GM21447 (cell line): ENCODE measurements around the gene HIRIP3.

Experiments
- ATAC-seq: cut with Tn5 transposase; IDR thresholded peaks from one replicate; pipeline ENCODE4 v1.9.1; 2021; ENCODE audit not compliant: unreplicated experiment

The HIRIP3 gene

DNA sequence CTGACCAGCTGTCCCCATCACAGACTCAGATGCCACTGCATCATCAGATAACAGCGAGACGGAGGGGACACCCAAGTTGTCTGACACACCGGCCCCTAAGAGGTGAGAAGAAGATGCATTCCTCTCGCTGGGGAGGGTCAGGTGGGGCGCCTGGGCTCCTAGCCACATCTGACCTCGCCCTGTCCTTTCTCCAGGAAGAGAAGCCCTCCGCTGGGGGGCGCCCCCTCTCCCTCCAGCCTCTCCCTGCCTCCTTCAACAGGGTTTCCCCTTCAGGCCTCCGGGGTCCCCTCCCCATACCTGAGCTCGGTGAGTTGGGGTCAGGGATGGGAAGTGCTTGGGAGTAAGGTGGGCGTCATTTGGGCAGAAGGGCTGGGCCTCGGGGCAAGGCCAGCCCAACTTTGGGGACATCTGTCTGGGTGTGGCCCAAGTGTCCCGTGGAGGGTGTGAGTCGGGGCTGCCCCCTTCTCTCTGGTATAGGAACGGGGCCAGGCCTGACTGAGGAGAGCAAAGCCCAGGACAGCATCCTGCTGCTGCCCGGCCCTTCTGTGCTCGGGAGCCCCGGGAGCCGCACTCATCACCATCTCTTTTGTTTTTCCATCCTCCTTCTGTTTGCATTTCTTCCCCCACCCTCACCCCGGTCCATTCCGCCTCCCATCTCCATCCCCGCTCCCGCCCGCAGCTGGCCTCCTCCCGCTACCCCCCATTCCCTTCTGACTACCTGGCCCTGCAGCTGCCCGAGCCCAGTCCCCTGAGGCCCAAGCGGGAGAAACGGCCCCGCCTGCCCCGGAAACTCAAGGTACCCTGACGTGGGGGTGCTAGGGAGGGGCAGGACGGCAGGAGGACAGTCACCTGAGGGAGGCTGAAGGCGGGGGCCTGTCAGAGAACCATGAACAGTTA, 5.6 kb upstream of the HIRIP3 start:
- ATAC-seq: no peak

DNA sequence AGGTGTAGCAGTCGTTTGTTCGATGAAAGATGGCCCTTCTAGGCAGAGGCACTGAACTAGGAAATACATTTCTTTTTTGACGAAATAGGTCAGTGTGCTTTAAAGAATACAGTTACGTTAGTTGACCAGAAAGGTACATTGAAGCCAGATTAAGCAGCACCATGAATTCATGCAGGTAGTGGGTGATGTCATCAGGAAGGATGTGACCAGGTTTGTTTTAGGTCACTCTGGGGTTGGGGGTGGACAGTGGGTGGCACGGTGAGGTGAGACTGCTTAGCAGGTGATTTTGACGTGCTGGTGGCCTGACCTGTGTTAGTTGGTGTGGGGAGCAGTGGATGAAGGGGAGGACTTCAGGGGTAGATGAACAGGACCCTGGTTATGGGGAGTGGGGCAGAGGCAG, 4.2 kb upstream of the HIRIP3 start:
- ATAC-seq: no peak

GRCh38 chr16:29996766-29997250, 1.4 kb upstream of the HIRIP3 start:
- no peak for ATAC-seq

DNA sequence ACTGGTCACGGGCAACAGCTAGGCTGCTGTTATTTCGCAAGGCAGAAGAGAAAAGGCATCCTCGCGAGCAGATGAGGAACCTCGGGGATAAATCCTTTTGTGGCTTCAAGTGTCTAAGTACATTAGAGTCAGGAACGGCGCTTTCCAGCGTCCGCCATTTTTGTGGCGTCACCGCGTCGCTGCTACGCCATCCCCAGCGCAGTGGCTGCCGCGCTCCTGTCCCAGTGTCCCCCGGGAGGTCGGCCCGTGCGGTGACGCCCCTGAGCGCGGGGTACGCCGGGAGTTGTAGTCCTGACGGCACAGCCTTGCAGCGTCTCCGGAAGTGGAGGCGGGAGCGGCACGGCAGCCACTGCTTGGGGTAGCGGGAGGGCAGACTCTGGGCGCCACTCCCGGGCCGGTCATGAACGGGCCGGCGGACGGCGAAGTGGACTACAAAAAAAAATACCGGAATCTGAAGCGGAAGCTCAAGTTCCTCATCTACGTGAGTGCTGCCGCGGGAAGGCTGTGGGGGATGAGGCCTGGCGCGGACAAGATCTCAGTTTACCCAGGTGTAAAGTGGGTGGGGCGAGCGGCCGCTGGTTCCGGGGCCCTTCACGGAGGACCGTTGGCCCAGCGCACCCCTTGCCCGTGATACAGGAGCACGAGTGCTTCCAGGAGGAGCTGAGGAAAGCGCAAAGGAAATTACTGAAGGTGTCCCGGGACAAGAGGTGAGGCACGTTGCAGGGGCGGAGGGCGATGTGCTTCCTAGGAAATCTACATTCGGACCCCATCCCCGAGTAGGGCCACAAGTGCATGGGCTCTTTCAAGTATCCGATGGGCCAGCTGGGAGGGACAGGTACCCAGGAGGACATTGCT, 721 bp upstream of the HIRIP3 start, which contains the start of gene INO80E:
TSS of gene INO80E (plus strand) at position 331 of the 855 bp plus-strand sequence. CDS start at position 401, 70 bp downstream.
- peak; percentile 87 for ATAC-seq

DNA sequence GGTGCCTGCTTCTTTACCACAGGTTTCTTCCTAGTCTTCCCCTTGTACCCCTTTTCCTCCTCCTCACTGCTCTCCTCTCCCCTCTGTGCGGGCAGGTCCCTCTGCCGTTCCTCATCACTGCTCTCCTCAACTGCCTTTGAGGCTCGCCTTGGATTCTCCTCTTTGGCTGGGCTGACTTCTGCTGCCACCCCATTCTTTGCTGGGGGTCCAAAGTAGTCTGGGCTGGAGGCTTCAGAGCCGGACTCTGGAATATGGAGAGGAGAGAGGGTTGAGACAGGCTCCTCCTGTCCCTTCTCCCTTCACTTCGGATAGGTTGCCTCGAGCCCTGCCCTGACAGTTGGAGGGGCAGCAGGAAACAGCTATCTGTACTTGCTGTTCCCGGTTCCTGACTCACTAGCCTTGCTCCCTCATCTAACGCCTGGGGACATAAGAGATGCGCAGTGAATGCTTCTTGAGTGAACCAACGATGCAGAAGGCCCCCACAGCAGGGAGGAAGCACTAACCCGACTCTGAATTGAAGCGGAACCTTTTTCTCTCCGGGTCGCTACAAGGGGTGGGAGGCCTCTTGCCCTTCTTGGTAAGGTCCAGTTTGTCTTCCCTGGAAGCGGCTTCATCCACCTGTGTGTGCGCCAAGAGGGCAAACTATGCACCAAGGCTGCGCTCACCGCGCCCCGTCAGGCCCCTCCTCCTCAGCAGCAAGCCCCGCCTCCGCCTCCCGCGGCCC, 655 bp downstream of the HIRIP3 start:
- ATAC-seq: peak; percentile 42

- no peak for ATAC-seq
Measured at GRCh38 chr16:29993903-29994599, 1.4 kb downstream of the HIRIP3 start.

DNA sequence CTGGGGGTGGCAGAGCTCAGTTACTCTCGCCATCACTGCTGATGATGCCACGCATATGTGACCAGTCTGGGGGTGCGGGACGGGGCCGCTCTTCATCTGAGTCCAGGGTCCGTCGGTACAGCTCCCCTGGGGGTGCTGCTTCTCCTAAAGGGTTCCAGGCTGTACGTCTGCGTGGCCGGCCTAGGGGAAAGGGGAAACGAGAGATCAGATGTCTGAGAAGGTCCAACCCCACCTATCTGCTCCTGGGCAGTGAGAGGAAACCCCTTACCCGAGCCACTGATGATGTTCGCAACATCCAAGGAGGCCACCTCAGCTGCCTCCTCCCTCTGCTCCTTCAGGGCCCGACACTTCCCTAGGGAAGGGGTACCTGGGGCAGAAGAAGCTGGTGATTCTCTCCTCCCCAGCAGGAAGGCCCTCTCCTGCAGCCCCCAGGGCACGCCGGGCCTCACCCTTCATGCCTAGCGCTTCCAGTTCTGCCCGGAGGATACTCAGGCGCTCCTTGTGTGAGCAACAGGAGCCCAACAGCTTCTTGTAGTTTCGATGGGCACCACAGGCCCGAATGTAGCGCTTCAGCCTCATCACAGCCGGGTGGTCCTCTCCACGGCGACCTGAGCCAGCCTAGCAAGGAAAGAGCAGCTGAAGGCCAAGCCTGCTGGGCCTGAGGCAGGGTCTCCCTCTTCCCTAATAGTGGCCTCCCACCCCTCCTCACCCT, 2.1 kb downstream of the HIRIP3 start:
- ATAC-seq: no peak

DNA sequence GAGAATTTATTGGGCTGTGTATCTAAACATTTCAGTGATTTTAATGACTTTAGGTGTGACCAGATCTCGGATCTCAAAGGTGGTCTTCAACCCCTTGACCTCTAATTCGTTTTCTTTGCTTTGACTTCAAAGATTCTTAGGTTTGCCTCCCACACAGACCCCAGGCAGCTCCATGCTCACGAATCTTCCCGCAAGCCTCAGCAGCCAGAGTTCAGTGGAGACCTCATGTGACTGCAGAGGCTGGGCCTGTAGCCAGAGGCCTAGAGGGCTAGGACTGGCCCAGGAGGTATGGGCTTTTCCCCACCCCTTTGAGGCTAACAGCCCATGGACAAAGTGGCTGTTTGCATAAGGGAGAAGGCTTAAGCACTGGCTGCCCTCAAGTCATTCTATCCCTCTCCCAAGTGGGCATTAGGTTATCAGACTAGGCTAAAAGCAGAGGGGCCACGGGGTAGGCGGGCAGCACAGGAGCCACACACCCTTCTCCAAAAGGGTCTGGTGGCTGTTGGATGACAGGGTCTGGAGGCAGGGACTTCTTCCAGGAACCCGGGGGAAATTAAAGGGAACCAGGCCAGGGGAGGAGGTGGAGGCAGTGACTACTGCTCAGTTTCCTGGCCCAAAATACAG, 3.0 kb downstream of the HIRIP3 start:
- no peak for ATAC-seq

DNA sequence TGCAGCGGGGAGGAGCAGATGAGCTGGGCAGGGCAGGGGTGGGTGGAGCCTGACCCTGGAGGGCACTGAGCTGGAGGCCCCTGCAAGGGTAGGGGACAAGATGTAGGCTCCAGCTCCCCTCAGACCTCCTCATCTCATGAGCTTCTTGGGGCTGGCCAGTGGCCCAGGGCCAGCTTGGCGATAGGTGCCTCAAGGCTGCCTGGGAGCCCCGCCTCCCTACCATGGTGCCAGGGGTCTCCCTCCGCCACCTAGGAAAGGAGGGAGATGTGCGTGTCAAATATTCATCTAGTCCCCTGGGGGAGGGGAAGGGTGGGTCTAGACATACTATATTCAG, 3.9 kb downstream of the HIRIP3 start:
- no peak for ATAC-seq

DNA sequence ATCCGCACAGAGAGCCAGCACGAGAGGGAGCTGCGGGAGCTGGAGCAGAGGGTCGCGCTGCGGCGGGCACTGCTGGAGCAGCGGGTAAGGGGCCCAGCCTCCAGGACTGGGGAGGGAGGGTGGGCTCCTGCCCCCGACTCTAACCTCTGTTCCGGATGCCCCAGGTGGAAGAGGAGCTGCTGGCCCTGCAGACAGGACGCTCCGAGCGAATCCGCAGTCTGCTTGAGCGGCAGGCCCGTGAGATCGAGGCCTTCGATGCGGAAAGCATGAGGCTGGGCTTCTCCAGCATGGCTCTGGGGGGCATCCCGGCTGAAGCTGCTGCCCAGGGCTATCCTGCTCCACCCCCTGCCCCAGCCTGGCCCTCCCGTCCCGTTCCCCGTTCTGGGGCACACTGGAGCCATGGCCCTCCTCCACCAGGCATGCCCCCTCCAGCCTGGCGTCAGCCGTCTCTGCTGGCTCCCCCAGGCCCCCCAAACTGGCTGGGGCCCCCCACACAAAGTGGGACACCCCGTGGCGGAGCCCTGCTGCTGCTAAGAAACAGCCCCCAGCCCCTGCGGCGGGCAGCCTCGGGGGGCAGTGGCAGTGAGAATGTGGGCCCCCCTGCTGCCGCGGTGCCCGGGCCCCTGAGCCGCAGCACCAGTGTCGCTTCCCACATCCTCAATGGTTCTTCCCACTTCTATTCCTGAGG, 4.4 kb downstream of the HIRIP3 start:
- ATAC-seq: no peak

DNA sequence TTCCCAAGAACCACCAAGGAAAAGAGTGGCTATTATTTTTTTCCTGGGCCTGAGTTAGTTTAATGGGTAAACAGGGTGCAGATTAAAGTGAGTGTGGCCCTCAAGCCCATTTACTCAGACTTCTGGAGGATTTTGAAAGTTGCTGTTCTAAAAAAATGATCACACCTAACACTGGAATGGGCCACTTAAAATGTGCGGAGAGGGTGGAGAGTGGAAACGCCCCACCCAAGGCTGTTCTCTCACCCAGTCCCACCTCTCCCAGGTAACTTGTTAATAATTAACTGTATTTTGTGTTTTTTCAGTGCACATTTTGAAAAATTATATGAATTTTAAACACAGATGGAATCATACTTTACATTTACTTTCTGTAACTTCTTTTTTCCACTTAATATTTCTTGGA, 5.4 kb downstream of the HIRIP3 start:
- ATAC-seq: no peak

DNA sequence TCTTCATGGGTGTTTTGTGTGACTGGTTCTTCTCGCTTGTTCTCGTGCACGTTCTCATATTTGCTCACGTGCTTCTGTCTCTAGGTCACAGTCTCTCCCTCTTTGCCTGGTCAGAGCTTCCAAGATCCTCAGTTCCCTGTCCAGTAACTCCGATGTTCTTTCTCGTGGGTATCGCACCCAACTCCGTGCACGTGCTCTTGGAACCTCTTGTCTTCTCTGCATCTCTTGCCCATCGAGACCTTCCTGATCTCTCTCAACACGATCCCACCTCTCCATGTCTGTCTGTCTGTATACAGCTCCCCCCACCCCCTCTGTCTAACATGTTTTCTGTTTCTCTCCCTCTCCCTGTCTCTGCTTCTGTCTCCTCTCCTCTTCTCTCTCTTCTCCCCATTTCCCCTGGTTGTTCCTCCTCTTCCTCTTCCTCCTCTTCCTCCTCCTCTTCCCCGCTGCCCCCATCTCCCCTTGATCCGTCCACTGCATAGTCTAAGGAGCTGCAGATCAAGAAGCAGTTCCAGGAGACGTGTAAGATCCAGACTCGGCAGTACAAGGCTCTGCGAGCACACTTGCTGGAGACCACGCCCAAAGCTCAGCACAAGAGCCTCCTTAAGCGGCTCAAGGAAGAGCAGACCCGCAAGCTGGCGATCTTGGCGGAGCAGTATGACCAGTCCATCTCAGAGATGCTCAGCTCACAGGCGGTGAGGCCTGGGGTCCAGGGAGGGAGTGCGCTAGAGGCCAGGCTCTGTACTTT, 6.1 kb downstream of the HIRIP3 start:
- ATAC-seq: no peak

DNA sequence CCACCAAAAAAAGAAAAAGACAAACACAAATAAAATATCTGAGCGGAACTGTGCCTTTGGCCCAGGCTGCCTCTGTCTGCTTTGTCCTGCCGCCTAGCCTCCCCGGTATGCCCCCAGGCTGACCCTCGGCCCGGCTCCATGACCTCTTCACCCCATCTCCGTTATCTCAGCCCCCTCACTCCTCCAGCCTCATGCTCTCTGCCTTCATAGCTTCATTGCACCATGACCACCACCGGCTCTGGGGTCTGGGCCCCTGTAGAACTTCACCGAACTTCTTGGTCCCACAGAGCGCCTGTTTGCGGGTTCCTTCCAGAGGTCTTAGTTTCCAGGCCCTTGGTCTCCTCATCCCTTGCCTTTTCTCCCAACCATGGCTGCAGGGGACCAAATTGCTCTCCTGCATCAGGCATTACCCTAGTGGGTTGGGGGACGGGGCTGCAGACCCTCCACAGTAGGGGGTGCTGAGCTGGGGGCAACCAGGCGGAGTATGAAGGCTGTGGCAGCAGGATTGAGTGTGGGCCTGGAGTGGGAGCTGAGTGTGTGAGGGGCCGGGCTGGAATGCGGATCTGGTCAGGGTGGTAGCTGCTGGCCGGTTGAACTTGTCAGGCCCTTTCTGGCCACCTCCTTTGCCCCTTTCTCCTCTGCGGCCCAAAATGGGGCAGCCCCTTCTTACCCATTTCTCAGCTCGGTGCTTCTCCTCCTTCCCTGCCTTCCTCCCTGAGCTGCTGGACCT, 6.9 kb downstream of the HIRIP3 start:
- no peak for ATAC-seq

- no peak for ATAC-seq
Measured at GRCh38 chr16:29987371-29988085, 7.9 kb downstream of the HIRIP3 start.

DNA sequence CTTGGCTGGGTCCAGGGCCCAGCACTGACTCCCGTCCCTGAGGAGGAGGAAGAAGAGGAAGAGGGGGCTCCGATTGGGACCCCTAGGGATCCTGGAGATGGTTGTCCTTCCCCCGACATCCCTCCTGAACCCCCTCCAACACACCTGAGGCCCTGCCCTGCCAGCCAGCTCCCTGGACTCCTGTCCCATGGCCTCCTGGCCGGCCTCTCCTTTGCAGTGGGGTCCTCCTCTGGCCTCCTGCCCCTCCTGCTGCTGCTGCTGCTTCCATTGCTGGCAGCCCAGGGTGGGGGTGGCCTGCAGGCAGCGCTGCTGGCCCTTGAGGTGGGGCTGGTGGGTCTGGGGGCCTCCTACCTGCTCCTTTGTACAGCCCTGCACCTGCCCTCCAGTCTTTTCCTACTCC, 8.5 kb downstream of the HIRIP3 start:
- ATAC-seq: no peak

GRCh38 chr16:29986231-29986630, 9.2 kb downstream of the HIRIP3 start:
- ATAC-seq: no peak

GRCh38 chr16:29985271-29985811, 10.1 kb downstream of the HIRIP3 start:
- ATAC-seq: no peak
